Activated CD8-positive, alpha-beta memory T cell treated with anti-CD3 and anti-CD28 coated beads for 1 hour (primary cell): ENCODE measurements around the gene ICA1.

Experiments
- DNase-seq, 2 donors: peaks; one replicate each; pipeline ENCODE4 v3.0.0-alpha.2; 2020; ENCODE audit warnings: low read depth in 1 of 2; ENCODE audit errors: extremely low read depth in 1 of 2

The ICA1 gene

GRCh38 chr7:8228766-8229674 lies 32.9 kb downstream of the ICA1 start:
- no peak for DNase-seq

DNA sequence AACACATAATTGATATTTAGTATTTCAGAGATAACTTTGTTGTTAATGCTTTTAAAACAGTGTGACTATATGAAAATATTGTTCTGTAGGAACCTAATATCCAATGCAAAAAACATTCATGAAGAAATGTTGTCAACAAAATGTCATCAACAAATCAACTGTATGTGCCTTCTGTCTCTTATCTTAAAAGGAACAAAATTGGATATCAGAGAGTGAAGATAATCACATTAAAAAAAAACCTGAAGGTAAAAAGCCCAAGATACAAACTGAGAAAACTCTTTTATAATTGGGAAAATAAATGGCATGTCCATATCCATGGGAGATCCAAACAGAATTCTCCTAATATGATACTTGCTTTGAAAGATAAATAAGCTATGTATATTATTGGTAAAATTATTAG lies 33.9 kb downstream of the ICA1 start:
- DNase-seq = no peak

DNA sequence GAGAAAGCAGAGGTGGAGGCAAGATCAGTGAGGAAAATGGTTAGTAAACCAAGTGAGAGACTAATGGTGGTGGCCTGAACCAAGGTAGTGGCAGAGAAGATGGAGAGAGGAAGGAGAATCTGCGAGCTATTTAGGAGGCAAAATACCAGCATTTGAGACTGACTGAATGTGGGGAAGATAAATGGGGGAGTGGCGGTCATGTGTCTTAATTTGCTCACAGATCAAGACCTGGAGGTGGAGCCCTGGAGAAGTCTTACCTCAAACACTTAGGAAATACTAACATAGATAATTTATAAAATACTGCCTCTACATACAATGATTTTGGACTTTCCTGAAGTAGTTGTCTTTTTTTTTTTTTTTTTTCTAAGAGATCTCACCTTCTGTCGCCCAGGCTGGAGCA lies 34.7 kb downstream of the ICA1 start:
- no peak for DNase-seq

GRCh38 chr7:8226501-8226900 lies 35.5 kb downstream of the ICA1 start:
- DNase-seq = no peak

DNA sequence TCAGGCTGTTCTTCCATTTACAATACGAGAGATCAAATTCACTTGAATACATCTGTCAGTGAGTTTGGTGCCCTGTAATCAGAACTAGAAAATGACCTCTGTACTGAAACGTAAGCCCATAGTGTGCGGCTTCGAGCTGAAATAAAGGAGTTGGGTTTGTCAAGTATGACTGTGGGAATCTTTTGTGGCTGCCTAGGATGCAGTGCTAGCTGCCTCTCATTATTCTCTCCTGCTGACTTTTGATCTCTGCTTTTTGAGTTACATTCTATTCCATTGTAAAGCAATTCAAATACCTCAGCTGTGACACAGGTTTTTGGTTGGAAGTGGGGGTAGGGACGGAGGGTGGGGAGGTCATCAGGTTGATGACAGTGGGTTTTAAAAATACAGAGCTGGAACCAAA lies 40.4 kb downstream of the ICA1 start:
- DNase-seq = no peak

GRCh38 chr7:8221101-8221495 lies 40.9 kb downstream of the ICA1 start:
- DNase-seq = no peak

- DNase-seq = no peak
Observed at GRCh38 chr7:8220376-8221100, 41.4 kb downstream of the ICA1 start.

DNA sequence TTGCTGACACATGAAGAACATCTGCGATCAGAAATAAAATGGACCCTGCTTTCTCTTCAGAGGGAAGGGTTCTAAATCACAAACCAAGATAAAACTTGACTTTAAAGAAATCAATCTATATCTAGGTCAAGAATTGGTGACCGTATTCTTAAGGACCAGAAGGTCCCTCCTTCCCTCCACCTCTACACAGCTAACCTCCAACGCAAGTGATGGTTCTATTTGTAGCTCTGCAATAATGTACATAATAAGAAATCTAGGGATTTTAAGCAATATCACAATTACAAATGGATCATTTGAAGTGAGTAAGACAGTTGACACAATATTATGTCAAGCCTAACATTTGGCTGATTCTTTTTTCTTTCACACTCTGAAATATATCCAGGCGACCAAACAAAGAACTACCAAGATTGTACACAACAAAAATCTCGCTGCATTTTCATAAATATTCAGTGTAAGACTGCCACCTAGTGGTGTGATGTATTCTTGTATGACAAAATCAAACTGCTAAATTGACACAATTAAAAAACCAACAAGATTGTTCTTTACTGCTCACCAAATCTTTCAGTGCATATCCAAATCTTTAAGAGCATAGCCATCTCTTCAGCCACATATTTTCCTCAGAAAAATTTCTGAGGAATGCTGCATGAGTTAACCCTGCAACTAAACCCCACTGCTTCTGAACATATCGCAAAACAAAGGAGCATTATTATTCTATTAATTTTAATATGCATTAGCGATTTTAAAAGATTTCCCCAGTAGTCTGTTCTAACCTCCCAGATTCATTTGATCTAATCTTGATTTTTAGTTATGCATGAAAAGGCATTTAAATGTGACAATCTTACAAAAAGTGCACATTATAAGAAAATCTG lies 44.5 kb downstream of the ICA1 start:
- peak in 1 of 2 donors; percentile 7 for DNase-seq

GRCh38 chr7:8216334-8216690 lies 45.7 kb downstream of the ICA1 start:
- no peak for DNase-seq

DNA sequence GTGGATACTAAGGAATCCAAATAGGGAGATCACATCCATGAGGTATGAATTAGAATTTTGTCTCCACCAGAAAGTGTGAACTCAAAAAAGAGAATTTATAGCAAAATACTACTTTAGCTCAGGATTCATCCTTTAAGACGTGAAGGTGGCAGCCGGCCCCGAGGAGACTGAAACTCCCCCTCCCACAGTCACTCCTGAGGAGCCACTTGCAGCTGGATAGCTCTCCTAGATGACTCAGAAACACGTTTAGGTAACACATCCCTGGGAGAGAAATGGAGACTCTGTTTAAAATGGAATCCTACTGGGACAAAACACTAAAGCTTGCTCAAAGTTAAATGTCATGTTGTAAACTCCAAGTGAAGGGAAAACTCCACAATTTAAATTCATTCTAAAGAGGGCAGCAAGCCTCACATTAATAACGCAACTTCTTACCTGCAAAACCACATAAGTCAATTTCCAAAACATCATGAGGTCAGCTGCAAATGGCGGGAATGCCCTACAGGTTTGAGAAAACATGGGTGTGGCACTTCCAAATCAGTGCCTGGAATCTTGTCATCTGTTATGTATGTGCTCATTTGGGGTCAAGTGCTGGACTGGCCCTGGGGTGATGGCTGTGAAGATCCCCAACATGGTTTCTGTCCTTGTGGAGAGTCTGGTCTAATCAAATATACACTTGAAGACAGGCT lies 46.2 kb downstream of the ICA1 start:
- no peak for DNase-seq

- DNase-seq = no peak
Observed at GRCh38 chr7:8214244-8214824, 47.6 kb downstream of the ICA1 start.

GRCh38 chr7:8213381-8213780 lies 48.6 kb downstream of the ICA1 start:
- DNase-seq = no peak

GRCh38 chr7:8212638-8213037 lies 49.3 kb downstream of the ICA1 start:
- DNase-seq = no peak

- no peak for DNase-seq
Observed at GRCh38 chr7:8211725-8212096, 50.3 kb downstream of the ICA1 start.

- no peak for DNase-seq
Observed at GRCh38 chr7:8210845-8211724, 50.9 kb downstream of the ICA1 start.

- DNase-seq = no peak
Observed at GRCh38 chr7:8209353-8209752, 52.6 kb downstream of the ICA1 start.

- DNase-seq = no peak
Observed at GRCh38 chr7:8208816-8209215, 53.2 kb downstream of the ICA1 start.

DNA sequence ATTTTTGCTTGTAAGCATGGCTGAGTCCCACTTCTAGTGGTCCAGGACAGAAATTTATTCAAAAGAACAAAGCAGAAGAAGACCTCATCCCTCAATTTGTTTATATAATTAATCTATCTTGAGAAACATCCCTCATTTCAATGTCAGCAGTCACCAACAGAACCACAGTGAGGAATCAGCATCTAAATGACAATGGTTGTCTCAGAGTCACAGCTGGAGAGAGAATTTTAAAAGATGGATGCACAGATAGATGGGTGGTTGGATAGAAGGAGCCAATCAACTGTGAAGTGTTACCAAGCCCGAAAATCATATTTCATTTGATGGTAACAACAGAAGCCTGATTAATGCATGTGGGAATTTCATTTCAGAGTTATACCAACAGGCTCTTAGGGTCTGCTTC lies 55.0 kb downstream of the ICA1 start:
- no peak for DNase-seq

DNA sequence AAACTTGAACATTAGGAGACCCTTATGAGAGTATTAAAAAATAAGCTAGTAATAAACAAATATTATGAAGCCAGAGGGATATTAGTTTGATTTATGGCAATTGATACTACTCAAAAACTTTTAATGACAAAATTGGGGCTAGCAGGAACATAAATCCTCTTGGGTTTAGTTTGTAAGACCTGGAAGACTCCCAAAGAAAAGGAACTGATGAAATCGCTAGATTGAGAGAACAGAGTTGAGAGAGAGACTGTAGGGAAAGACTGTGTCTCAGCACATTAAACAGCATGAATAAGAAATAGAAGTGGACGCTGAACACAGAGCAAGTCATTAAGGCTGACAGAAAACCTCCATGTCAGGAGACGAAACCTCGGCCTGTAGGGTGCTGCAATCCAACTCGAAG lies 56.4 kb downstream of the ICA1 start:
- no peak for DNase-seq

- no peak for DNase-seq
Observed at GRCh38 chr7:8205031-8205387, 57.0 kb downstream of the ICA1 start.
